HG03439 (cell line): ENCODE data around the gene NDUFS7.
A peak's percentile ranks its signal among the peaks of the same experiment; 100 is the strongest.
"Not testable (repeated sequence)": the region's sequence is repeated elsewhere in the genome, so short reads cannot be mapped to it uniquely, and the experiment has no call there.

Experiments
- ATAC-seq: cut with Tn5 transposase; IDR thresholded peaks from one replicate; pipeline ENCODE4 v1.9.1; 2021; ENCODE audit warnings: mild to moderate bottlenecking, moderate library complexity; ENCODE audit not compliant: unreplicated experiment

The NDUFS7 gene

DNA sequence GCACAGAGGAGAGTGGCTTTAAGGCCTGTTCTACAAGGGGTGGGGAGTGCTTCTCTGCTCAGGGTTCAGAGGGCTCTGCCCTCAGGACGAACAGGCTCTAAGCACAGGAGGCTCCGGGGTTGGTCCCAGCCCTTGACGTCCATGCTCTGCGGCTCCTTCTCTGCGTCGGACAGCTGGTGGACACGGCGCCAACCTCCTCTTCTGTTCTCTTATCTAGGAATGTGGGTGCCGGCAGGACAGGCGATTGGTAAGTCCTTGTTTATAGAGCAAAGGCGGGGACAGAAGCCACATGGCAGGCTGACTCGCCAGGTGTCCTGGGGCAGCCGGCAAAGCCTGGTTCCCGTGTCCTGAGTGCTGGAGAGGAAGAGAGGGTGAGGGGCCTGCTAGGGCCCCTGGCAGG, 46.0 kb downstream of the NDUFS7 start:
- no peak for ATAC-seq

DNA sequence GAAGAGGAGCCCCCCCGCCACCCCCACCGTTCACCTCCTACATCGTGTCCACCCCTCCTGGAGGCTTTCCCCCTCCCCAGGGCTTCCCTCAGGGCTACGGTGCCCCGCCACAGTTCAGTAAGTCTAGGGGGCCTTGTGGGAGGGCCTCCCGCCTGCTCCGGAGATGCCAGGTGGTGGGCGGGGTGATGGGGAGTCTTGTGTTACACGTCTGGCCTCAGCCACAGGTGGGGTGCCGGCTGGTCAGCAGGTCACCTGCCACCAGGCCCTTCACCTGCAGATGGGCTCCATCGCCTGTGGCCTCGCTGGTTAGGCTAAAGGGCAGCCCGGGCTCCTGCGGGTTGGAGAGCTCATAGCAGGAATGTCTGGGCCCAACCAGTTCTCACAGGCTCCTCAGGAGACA, 46.5 kb downstream of the NDUFS7 start:
- no peak for ATAC-seq

DNA sequence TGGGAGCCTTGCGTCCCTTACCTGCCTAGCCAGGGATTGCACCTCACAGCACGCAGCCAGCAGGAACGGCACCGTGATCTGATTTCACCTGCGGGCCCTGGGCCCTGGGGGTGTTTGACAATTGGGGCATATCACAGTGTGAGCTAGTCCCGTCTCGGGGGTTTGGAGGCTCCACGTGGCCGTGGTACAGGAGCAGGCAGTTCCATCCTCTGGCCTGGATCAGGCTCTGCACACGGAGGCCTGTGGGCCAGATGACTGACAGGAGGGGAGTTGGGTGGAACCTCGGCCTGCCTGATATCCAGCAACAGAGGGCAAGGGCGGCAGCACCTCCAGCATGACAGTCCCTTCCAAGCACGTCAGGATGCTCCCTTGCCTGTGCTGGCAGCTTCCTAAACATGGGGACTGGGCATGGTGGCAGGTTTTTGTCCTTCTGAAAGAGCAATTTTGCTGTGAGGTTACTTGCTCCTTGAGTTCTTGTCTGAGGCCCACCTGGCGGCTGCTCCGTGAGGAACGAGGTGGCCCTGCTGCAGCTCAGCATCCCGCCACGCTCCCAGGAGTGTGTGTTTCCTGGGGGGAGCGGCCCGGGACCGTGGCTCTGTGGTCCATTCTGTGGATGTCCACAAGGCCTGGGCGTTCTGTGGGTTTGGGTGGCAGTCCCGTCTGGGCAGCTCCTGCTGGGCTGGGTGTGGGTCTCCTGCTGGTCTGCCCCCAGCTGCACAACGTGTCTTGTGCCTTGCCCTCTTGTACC, 48.2 kb downstream of the NDUFS7 start:
- no peak for ATAC-seq

- ATAC-seq = no peak
Measured at GRCh38 chr19:1432507-1432887, 48.8 kb downstream of the NDUFS7 start.

GRCh38 chr19:1433119-1434039, 49.7 kb downstream of the NDUFS7 start:
- no peak for ATAC-seq

GRCh38 chr19:1434040-1434366, 50.3 kb downstream of the NDUFS7 start:
- no peak for ATAC-seq

DNA sequence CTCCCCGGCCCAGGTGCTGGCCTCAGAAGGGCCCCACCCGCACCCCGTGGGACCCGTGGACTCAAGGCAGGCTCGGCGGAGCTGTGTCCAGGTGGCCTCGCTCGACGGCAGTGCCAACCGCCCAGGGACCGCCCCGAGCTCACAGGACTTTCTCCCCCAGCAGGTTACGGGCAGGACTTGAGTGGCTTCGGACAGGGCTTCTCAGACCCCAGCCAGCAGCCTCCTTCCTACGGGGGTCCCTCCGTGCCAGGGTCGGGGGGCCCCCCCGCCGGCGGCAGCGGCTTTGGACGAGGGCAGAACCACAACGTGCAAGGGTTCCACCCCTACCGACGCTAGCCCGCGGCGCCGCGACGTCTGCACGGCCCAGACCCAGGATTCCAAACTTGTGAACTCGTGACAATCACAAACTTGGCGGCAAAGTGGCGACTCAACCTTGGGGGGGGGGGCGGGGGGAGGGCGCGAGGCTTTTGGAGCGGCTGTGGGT, 50.9 kb downstream of the NDUFS7 start:
- no peak for ATAC-seq

DNA sequence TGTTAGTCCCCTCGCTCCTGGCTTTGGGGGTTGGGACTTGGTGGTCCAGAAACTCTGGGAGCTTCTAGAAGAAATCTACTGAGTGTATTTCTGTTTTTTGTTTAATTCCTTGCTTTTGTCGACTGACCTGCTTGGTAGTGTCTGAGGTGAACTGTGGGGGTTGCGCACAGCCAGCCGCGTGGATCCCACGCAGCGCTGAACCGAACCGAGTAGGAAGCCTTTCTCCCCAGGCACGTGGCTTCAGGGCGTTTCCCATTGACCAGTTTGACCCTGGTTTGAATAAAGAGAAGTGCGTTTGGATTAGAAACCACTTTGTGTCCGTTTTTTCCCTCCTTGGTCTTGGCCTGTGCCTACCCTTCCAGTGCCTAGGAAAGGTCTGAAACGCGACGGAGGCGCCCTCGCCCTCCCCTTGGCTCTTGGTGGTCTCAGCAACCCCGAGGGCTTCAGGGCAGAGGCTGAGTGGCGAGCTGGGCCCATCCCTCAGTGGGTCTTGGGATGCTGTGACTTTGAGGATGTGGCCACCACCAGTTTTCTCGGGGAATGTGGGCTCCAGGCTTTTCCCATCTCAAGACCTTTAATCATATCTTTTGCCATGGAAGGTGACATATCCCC, 51.8 kb downstream of the NDUFS7 start:
- no peak for ATAC-seq

- ATAC-seq = no peak
Measured at GRCh38 chr19:1437609-1438008, 53.9 kb downstream of the NDUFS7 start.

DNA sequence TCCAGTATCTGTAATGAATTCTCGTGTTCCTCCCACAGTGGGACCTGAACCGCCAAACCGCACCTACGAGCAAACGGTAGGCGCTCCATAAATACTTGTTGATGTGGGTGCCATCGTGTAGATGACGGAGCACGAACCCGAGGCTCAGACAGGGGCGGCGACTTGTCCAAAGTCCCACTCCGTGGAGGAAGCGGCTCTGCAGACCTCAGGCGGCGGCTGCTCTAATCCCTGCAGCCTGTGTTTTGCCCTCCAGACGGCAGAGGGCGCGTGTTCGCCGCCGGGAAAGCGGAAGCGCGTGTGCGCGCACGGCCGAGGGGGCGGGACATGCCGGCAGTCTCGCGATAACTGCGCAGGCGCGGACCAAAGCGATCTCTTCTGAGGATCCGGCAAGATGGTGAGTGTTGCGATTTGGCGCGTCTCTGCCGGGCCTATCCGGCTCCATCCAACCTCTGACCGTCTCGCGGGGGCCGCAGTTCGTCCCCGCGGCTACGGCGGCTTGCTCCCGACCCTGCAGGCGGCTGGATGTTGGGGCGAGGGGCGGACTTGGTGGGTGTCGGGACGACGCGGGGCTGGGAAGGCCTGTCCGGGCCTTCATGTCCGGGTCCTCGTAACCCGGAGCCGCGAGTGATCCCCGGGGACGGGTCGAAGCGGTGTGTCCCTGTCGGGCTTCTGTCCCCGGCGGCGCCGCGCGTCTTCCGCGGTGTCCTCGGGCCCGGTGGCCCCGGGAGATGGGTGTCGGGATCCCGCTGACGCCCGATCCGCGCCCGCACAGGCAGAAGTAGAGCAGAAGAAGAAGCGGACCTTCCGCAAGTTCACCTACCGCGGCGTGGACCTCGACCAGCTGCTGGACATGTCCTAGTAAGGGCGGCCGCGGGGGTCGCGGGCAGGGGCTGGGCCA, 54.6 kb downstream of the NDUFS7 start, which contains the start of gene RPS15:
TSS of gene RPS15 (plus strand) at position 362 of the 898 bp plus-strand sequence. CDS start at position 392, 30 bp downstream.
- peak; percentile 83 for ATAC-seq

DNA sequence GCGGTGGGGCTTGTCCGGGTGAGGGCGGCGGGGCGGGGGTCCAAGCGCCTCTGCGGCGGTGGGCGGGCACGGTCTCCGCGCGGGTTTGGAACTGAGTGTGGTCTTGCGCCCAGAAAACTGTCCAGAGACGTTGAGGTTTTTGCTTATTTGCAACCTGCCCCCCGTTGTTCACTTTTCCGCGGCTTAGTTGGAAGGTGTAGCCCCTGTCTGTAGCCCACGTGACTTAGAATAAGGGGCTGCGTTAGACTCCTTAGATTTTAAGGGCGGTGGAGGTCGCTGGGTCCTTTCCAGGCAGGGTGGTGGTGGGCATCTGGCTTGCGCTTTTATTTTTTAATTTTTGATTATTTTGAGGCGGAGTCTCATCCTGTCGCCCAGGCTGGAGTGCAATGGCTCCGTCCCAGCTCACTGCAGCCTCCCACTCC, 55.2 kb downstream of the NDUFS7 start:
- ATAC-seq = no peak

DNA sequence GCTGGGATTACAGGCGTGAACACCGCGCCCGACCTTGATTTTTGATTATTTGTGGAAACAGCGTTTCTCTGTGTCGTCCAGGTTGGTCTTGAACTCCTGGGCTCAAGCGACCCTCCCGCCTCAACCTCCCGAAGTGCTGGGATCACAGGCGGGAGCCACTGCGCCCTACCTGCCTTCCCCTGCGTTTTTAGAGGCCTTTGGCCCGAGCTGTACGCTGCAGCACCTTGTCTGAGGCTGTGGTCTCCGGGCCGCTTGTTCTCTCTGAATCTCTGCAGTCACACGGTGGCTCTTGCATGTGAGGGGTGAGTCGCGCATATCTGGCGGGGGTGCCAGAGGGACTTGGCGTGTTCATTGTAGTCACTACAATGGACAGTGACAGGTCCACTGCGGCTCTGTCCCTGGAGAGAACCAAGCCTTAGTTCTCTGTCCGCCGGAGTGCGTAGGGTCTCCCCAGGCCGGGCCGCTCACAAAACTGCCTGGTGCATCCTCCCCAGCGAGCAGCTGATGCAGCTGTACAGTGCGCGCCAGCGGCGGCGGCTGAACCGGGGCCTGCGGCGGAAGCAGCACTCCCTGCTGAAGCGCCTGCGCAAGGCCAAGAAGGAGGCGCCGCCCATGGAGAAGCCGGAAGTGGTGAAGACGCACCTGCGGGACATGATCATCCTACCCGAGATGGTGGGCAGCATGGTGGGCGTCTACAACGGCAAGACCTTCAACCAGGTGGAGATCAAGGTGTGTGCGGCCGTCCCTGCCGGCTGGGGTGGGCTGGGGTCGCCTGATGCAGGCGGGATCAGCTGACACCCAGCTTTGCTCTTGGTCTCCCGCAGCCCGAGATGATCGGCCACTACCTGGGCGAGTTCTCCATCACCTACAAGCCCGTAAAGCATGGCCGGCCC, 56.1 kb downstream of the NDUFS7 start:
- not testable (repeated sequence) for ATAC-seq

- no peak for ATAC-seq
Measured at GRCh38 chr19:1440418-1440801, 56.7 kb downstream of the NDUFS7 start.

GRCh38 chr19:1441022-1441426, 57.3 kb downstream of the NDUFS7 start:
- ATAC-seq = no peak

GRCh38 chr19:1441677-1442438, 58.2 kb downstream of the NDUFS7 start:
- ATAC-seq = no peak
